Dermis lymphatic vessel endothelial cell (primary cell): ENCODE results near the gene HBG2. TPM values are rescaled to one million over a fixed set of nuclear protein-coding genes. Genes with fewer than 3 reads are reported as not detected.

Source experiments
- total RNA-seq: library from RNA; depleted of rRNA; stranded (reverse); fragments of >200 nt; gene quantifications from 2 replicates; pipeline ENCODE4 v1.2.1, GENCODE V29; 2014

The HBG2 gene
- not detected in 2 replicates for total RNA-seq

GRCh38 chr11:5254646-5255413 is at the start of gene HBG2:
HBG2 (minus strand) TSS chr11:5254781; CDS start chr11:5254728, 53 bp downstream.

GRCh38 chr11:5301846-5302245 is 47.3 kb upstream of the HBG2 start, which contains the start of gene OR51B4:
OR51B4 (minus strand) TSS chr11:5301946; CDS start chr11:5301946, 0 bp downstream.

GRCh38 chr11:5269715-5270147 is 15.2 kb upstream of the HBG2 start, which contains the start of gene HBE1:
HBE1 (minus strand) TSS chr11:5269945; CDS start chr11:5269890, 55 bp downstream.

GRCh38 chr11:5249807-5250396 is 4.7 kb downstream of the HBG2 start, which contains the start of gene HBG1:
HBG1 (minus strand) TSS chr11:5249857; CDS start chr11:5249804, 53 bp downstream.

GRCh38 chr11:5234381-5234834 is 20.2 kb downstream of the HBG2 start, which contains the start of gene HBD:
HBD (minus strand) TSS chr11:5234483; CDS start chr11:5234433, 50 bp downstream.

GRCh38 chr11:5226732-5227310 is 27.8 kb downstream of the HBG2 start, which contains the start of gene HBB:
HBB (minus strand) TSS chr11:5227071; CDS start chr11:5227021, 50 bp downstream.

Other genes with a start within 250 kb of the HBG2 start
- gene OR52J3, start 208.3 kb downstream of the HBG2 start, total RNA-seq: not detected in 2 replicates
- gene OR52E2, start 195.2 kb downstream of the HBG2 start, total RNA-seq: not detected in 2 replicates
- gene OR52E1, start 185.2 kb downstream of the HBG2 start, total RNA-seq: not detected in 2 replicates
- gene OR52A5, start 116.4 kb downstream of the HBG2 start, total RNA-seq: not detected in 2 replicates
- not detected in 2 replicates for gene OR52A1, start 100.0 kb downstream of the HBG2 start, total RNA-seq
- gene OR51V1, start 54.1 kb downstream of the HBG2 start, total RNA-seq: not detected in 2 replicates
- not detected in 2 replicates for gene HBB, start 27.7 kb downstream of the HBG2 start, total RNA-seq
- gene HBD, start 20.3 kb downstream of the HBG2 start, total RNA-seq: not detected in 2 replicates
- not detected in 2 replicates for gene HBG1, start 4.9 kb downstream of the HBG2 start, total RNA-seq
- not detected in 2 replicates for gene HBE1, start 15.2 kb upstream of the HBG2 start, total RNA-seq
- gene OR51B4, start 47.2 kb upstream of the HBG2 start, total RNA-seq: not detected in 2 replicates
- not detected in 2 replicates for gene OR51B2, start 69.5 kb upstream of the HBG2 start, total RNA-seq
- 0.09 TPM in 1 of 2 replicates, not detected in the other for gene OR51B5, start 88.7 kb upstream of the HBG2 start, total RNA-seq
- not detected in 2 replicates for gene OR51B6, start 96.7 kb upstream of the HBG2 start, total RNA-seq
- not detected in 2 replicates for gene OR51M1, start 129.0 kb upstream of the HBG2 start, total RNA-seq
- not detected in 2 replicates for gene OR51Q1, start 167.3 kb upstream of the HBG2 start, total RNA-seq
- gene OR51I1, start 186.7 kb upstream of the HBG2 start, total RNA-seq: not detected in 2 replicates
- not detected in 2 replicates for gene OR51I2, start 194.5 kb upstream of the HBG2 start, total RNA-seq
- gene OR52D1, start 233.9 kb upstream of the HBG2 start, total RNA-seq: not detected in 2 replicates